ENCODE measurements around the gene MARVELD2.
"Not testable (repeated sequence)": the region's sequence is repeated elsewhere in the genome, so short reads cannot be mapped to it uniquely, and the experiment has no call there.

The MARVELD2 gene

DNA sequence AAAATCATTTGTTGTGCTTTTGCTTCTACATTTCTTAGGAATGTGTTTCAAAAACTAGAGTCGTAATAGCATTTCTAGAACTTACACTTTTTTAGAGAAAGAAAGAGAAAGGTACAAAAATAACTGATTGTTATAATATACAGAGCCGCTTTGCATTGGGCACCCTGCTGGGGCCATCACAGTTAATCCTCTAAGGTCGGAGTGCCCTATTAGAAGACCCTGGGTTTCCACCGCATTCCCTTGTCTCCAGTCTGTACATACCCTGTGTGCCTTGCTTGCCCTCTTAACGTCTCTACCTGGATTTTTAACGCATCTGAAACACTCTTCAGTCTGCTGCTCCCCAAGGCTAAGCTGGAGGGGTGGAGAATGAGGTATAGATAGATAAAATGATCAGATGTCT lies 1.3 kb downstream of the MARVELD2 start:
- Histone ChIP-seq H3K4me1 (ENCODE audit: control insufficient read depth, insufficient read depth, low read length) (no peaks in the 10 kb centered on the region), H3K27me3 (ENCODE audit: control insufficient read depth, insufficient read depth, low read length) (no peaks in the 10 kb centered on the region), H3K4me3 (ENCODE audit: low read length) (peak overlapping the region; percentile 17), H3K27ac (ENCODE audit: low read depth, low read length) (no peak overlapping the region), H3K9ac (ENCODE audit: low read length) (no peak overlapping the region), H3K36me3 (ENCODE audit: control insufficient read depth, insufficient read depth, low read length) (peaks cover 9% of the 10 kb centered on the region)

DNA sequence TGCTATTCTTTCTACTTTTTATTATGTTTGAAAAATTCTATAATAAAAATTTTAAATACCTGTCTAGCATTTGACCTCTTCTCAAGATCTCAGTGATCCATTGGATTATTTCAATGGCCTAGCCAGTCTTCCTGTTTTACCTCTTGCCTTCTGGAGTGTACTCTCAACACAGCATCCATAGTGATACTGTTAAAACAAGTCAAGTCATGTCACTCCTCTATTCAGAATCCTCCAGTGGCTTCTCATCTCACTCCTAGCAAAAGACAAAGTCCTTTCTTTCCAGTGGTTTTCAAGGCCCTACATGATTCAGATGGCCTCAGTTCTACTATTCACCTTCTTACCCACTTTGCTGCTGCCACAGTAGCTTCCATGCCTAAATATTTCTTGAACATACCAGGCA lies 1.8 kb downstream of the MARVELD2 start:
- no peak overlapping the region for H3K9ac ChIP-seq (ENCODE audit: low read length)
- H3K27me3 ChIP-seq (ENCODE audit: control insufficient read depth, insufficient read depth, low read length), result no peaks in the 10 kb centered on the region
- H3K27ac ChIP-seq (ENCODE audit: low read depth, low read length), result no peak overlapping the region
- peaks cover 5% of the 10 kb centered on the region for H3K36me3 ChIP-seq (ENCODE audit: control insufficient read depth, insufficient read depth, low read length)
- H3K4me1 ChIP-seq (ENCODE audit: control insufficient read depth, insufficient read depth, low read length), result no peaks in the 10 kb centered on the region
- H3K4me3 ChIP-seq (ENCODE audit: low read length), result no peak overlapping the region

DNA sequence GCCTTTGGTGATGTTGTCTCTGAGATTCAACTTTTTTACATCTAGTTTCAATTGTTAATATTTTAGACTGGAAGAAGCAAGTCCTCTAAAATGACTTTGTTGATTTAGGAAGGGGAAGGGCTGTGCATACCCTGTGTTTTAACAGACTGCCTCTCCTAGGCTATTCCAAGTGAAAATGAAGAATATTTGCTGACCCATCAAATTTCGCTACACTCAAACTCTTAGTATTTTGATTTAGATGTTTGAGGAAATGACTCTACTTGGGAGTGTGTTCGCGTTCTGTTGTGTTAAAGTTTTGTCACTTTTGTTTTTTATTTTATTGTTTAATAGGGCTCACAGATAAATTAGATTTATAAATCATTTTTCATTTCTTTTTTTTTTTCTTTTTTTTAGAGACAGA lies 3.6 kb downstream of the MARVELD2 start:
- peaks cover 5% of the 10 kb centered on the region for H3K36me3 ChIP-seq (ENCODE audit: control insufficient read depth, insufficient read depth, low read length)
- no peaks in the 10 kb centered on the region for H3K4me1 ChIP-seq (ENCODE audit: control insufficient read depth, insufficient read depth, low read length)
- no peak overlapping the region for H3K9ac ChIP-seq (ENCODE audit: low read length)
- H3K4me3 ChIP-seq (ENCODE audit: low read length), result no peak overlapping the region
- H3K27me3 ChIP-seq (ENCODE audit: control insufficient read depth, insufficient read depth, low read length), result no peaks in the 10 kb centered on the region
- no peak overlapping the region for H3K27ac ChIP-seq (ENCODE audit: low read depth, low read length)

DNA sequence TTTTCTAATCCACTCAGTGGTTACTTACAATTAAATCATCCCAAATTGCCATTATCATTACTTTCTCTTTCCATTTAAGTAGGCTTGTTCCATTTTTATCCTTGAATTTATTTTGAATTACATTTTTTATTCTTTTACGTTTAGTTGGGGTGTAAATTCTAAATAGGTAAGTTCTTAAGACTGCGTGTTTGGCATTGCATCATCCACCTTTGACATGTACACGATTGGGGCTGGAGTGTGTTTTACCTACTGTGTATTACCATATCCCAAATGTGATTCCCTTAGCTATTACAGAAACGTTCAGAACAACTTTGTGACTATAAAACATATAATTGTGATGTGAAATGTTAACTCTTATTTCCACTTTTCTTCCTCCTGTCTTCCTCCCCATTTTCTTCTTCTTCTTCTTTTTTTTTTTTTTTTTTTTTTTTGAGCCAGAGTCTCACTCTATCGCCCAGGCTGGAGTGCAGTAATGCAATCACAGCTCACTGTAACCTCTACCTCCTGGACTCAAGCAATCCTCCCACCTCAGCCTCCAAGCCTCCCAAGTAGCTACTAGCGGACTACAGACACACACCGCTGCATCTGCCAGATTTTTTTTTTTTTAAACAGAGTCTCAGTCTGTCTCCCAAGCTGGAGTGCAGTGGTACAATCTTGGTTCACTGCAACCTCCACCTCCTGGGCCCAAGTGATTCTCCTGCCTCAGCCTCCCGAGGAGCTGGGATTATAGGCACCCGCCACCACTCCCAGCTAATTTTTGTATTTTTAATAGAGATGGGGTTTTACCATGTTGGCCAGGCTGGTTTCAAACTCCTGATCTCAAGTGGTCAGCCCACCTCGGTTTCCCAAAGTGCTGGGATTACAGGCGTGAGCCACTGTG lies 16.7 kb downstream of the MARVELD2 start:
- no peaks in the 10 kb centered on the region for H3K27me3 ChIP-seq (ENCODE audit: control insufficient read depth, insufficient read depth, low read length)
- H3K27ac ChIP-seq (ENCODE audit: low read depth, low read length), result no peak overlapping the region
- no peak overlapping the region for H3K9ac ChIP-seq (ENCODE audit: low read length)
- no peak overlapping the region for H3K4me3 ChIP-seq (ENCODE audit: low read length)
- peaks cover 2% of the 10 kb centered on the region for H3K36me3 ChIP-seq (ENCODE audit: control insufficient read depth, insufficient read depth, low read length)
- H3K4me1 ChIP-seq (ENCODE audit: control insufficient read depth, insufficient read depth, low read length), result no peaks in the 10 kb centered on the region

DNA sequence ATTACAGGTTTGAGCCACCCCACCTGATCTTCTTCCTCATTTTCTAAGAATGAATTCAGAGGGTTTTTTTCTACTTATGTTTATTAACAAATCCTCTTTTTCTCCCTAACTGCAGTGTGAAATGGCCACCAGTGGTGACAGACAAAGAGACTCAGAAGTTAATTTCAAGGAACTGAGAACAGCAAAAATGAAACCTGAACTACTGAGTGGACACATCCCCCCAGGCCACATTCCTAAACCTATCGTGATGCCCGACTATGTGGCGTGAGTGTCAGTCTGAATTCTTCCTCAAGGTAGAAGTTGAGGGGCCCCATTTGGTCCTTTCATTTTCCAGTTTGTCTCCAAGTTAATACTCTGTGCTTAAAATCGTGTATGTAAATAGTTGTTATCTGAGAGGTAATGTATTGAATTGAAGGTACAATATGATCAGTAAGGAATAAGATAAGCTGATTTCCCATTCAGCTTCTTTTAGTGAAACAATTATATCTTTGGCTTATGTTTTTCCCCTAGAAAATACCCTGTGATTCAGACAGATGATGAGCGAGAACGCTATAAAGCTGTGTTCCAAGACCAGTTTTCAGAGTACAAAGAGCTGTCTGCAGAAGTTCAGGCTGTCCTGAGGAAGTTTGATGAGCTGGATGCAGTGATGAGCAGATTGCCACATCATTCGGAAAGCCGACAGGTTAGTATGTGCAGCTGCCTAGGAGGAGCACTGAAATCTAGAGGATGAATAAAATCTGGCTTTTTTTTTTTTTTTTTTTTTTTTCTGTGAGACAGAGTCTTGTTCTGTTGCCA lies 17.7 kb downstream of the MARVELD2 start:
- no peak overlapping the region for H3K9ac ChIP-seq (ENCODE audit: low read length)
- no peaks in the 10 kb centered on the region for H3K27me3 ChIP-seq (ENCODE audit: control insufficient read depth, insufficient read depth, low read length)
- no peak overlapping the region for H3K4me3 ChIP-seq (ENCODE audit: low read length)
- H3K27ac ChIP-seq (ENCODE audit: low read depth, low read length), result no peak overlapping the region
- H3K36me3 ChIP-seq (ENCODE audit: control insufficient read depth, insufficient read depth, low read length), result peaks cover 2% of the 10 kb centered on the region
- no peaks in the 10 kb centered on the region for H3K4me1 ChIP-seq (ENCODE audit: control insufficient read depth, insufficient read depth, low read length)

DNA sequence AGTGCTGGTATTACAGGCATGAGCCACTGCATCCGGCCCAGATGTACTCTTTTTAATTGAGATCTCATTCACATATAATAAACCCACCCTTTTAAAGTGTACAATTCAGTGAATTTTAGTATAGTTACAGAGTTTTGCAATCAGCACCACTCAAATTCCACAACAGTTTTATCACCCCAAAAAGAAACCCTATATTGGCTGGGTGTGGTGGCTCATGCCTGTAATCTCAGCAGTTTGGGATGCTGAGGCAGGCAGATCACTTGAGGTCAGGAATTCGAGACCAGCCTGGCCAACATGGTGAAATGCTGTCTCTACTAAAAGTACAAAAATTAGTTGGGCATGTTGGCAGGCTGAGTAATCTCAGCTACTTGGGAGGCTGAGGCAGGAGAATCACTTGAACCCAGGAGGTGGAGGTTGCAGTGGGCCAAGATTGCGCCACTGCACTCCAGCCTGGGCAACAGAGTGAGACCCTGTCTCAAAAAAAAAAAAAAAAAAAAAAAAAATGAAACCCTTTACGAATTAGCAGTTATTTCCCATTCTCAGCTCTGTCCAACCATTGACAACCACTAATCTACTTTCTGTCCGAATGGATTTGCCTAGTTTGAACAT lies 20.5 kb downstream of the MARVELD2 start:
- H3K27ac ChIP-seq (ENCODE audit: low read depth, low read length); H3K27me3 ChIP-seq (ENCODE audit: control insufficient read depth, insufficient read depth, low read length); H3K4me1 ChIP-seq (ENCODE audit: control insufficient read depth, insufficient read depth, low read length); H3K4me3 ChIP-seq (ENCODE audit: low read length); H3K36me3 ChIP-seq (ENCODE audit: control insufficient read depth, insufficient read depth, low read length); H3K9ac ChIP-seq (ENCODE audit: low read length): not testable (repeated sequence)

DNA sequence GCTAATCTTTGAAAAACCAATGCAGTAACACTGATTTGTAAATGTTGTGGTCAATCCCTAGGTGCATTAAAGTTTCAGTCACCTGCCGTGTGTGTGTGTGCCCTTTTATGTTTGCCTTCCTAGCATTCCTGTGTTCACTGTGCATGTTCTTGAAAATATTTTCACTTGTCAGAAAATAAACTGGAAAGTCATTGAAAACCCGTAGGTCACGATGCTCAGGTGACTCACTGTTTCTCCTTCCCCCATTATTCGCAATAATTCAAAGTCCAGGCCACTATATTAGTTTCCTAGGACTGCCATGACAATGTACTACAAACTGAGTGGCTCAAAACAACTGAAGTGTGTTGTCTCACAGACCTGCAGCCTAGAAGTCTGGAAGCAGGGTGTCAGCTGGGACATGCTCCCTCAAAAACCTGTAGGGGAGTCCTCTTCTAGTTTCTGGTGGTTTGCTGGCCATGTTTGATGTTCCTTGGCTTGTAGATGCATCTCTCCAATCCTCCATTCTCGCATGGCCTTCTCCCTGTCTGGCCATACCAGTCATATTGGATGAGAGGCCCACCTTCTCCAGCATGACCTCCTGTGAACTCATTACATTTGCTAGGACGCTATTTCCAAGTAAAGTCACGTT lies 29.3 kb downstream of the MARVELD2 start:
- Histone ChIP-seq H3K9ac (ENCODE audit: low read length) (no peak overlapping the region), H3K36me3 (ENCODE audit: control insufficient read depth, insufficient read depth, low read length) (no peaks in the 10 kb centered on the region), H3K4me3 (ENCODE audit: low read length) (no peak overlapping the region), H3K27ac (ENCODE audit: low read depth, low read length) (no peak overlapping the region), H3K27me3 (ENCODE audit: control insufficient read depth, insufficient read depth, low read length) (no peaks in the 10 kb centered on the region), H3K4me1 (ENCODE audit: control insufficient read depth, insufficient read depth, low read length) (no peaks in the 10 kb centered on the region)

DNA sequence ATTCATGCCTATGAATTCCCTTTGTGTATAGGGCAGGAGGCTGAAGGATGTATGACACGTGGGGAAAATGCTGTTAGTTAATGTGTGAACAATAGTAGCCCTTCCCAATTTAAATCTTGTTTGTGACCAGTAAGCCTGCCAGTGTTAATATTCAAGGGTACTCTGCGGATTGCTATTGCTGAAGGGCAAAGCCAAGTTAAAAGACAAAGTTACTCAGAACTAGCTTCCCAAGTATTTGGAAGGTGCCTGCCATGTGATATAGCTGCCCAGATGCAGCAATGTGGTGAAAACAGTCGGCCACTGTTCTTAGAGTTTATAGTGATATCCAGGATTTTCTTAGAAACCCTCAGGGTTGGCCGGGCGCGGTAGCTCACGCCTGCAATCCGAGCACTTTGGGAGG lies 34.6 kb downstream of the MARVELD2 start:
- no peak overlapping the region for H3K9ac ChIP-seq (ENCODE audit: low read length)
- no peaks in the 10 kb centered on the region for H3K36me3 ChIP-seq (ENCODE audit: control insufficient read depth, insufficient read depth, low read length)
- no peaks in the 10 kb centered on the region for H3K27me3 ChIP-seq (ENCODE audit: control insufficient read depth, insufficient read depth, low read length)
- H3K4me3 ChIP-seq (ENCODE audit: low read length), result no peak overlapping the region
- H3K27ac ChIP-seq (ENCODE audit: low read depth, low read length), result no peak overlapping the region
- no peaks in the 10 kb centered on the region for H3K4me1 ChIP-seq (ENCODE audit: control insufficient read depth, insufficient read depth, low read length)

DNA sequence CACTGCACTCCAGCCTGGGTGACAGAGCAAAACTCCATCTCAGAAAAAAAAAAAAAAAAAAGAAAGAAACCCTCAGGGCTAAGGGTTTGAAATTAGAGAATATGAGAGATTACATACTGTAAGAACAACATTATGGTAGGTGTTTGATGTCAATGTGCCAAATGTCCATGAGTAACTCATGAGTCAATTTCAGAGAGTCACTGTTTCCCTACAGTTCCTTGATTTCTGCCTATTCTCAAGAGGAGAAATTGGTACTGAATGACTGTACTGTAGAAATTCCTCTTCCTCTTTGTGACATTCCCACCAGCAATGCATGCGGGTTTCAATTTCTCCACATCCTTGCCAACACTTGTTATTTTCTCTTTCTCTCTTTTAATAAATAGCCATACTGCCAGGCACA lies 35.2 kb downstream of the MARVELD2 start:
- no peak overlapping the region for H3K9ac ChIP-seq (ENCODE audit: low read length)
- H3K4me1 ChIP-seq (ENCODE audit: control insufficient read depth, insufficient read depth, low read length), result no peaks in the 10 kb centered on the region
- H3K4me3 ChIP-seq (ENCODE audit: low read length), result no peak overlapping the region
- no peak overlapping the region for H3K27ac ChIP-seq (ENCODE audit: low read depth, low read length)
- H3K36me3 ChIP-seq (ENCODE audit: control insufficient read depth, insufficient read depth, low read length), result no peaks in the 10 kb centered on the region
- no peaks in the 10 kb centered on the region for H3K27me3 ChIP-seq (ENCODE audit: control insufficient read depth, insufficient read depth, low read length)

DNA sequence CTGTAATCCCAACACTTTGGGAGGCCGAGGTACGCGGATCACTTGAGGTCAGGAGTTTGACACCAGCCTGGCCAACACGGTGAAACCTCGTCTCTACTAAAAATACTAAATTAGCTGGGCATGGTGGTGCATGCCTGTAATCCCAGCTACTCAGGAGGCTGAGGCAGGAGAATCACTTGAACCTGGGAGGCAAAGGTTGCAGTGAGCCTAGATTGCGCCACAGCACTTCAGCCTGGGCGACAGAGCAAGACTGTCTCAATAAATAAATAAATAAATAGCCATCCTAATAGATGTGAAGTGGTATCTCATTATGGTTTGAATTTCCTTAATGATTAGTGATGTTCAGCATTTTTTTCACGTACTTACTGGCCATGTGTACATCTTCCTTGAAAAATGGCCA lies 35.6 kb downstream of the MARVELD2 start:
- H3K4me1 ChIP-seq (ENCODE audit: control insufficient read depth, insufficient read depth, low read length); H3K27me3 ChIP-seq (ENCODE audit: control insufficient read depth, insufficient read depth, low read length); H3K4me3 ChIP-seq (ENCODE audit: low read length); H3K27ac ChIP-seq (ENCODE audit: low read depth, low read length); H3K36me3 ChIP-seq (ENCODE audit: control insufficient read depth, insufficient read depth, low read length); H3K9ac ChIP-seq (ENCODE audit: low read length): not testable (repeated sequence)

DNA sequence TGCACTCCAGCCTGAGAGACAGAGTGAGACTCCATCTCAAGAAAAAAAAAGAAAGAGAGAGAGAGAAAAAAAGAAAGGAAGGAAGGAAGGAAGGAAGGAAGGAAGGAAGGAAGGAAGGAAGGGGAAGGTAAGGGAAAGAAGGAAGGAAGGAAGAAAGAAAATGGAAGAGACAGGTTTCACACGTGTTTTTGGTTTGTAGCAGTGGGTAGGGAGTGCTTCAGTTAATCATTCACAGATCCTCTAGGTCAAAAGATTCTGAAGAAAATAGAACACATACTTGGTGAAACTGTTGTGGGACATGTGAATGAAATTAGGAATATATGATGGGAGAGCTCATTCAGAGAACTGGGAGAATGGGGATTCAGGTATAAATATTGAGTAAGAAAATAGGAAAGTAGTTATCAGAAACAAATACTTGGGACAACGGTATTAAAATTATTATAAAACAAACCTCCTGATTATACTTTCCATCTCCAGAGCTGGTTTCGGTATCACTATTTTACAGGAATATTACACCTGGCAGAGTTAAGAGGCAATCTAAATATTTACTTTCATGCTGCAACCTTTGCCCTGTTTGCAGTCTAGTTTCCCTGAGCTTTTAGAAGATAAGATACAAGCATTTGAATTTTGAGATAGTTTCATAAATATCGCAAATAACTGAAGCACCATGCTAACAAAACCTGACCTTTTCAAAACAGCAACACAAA lies 37.2 kb downstream of the MARVELD2 start:
- Histone ChIP-seq H3K4me3 (ENCODE audit: low read length) (no peak overlapping the region), H3K4me1 (ENCODE audit: control insufficient read depth, insufficient read depth, low read length) (no peaks in the 10 kb centered on the region), H3K27me3 (ENCODE audit: control insufficient read depth, insufficient read depth, low read length) (no peaks in the 10 kb centered on the region), H3K36me3 (ENCODE audit: control insufficient read depth, insufficient read depth, low read length) (no peaks in the 10 kb centered on the region), H3K9ac (ENCODE audit: low read length) (no peak overlapping the region), H3K27ac (ENCODE audit: low read depth, low read length) (no peak overlapping the region)

DNA sequence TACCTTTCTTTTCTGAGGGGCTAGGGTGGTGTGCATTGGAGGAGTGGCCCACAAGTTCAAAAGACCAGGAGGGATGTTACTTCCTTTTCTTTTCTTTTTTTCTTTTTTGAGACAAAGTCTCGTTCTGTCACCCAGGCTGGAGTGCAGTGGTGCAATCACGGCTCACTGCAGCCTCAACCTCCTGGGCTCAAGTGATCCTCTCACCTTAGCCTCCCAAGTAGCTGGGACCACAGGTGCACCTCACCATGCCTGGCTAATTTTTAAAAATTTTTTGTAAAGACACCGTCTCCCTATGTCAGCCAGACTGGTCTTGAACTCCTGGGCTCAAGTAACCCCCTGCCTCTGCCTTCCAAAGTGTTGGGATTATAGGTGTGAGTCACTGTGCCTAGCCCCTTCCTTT lies 38.6 kb downstream of the MARVELD2 start:
- not testable (repeated sequence) for H3K27ac ChIP-seq (ENCODE audit: low read depth, low read length)

More for the DNA sequence above, 38.6 kb downstream of the MARVELD2 start:
- not testable (repeated sequence) for H3K9ac ChIP-seq (ENCODE audit: low read length); H3K27me3 ChIP-seq (ENCODE audit: control insufficient read depth, insufficient read depth, low read length); H3K36me3 ChIP-seq (ENCODE audit: control insufficient read depth, insufficient read depth, low read length); H3K4me1 ChIP-seq (ENCODE audit: control insufficient read depth, insufficient read depth, low read length); H3K4me3 ChIP-seq (ENCODE audit: low read length)
